ENCODE measurements around the gene MED15. TPM values are rescaled to one million over a fixed set of nuclear protein-coding genes. Genes with fewer than 3 reads are reported as not detected.

MED15 gene, protein sequence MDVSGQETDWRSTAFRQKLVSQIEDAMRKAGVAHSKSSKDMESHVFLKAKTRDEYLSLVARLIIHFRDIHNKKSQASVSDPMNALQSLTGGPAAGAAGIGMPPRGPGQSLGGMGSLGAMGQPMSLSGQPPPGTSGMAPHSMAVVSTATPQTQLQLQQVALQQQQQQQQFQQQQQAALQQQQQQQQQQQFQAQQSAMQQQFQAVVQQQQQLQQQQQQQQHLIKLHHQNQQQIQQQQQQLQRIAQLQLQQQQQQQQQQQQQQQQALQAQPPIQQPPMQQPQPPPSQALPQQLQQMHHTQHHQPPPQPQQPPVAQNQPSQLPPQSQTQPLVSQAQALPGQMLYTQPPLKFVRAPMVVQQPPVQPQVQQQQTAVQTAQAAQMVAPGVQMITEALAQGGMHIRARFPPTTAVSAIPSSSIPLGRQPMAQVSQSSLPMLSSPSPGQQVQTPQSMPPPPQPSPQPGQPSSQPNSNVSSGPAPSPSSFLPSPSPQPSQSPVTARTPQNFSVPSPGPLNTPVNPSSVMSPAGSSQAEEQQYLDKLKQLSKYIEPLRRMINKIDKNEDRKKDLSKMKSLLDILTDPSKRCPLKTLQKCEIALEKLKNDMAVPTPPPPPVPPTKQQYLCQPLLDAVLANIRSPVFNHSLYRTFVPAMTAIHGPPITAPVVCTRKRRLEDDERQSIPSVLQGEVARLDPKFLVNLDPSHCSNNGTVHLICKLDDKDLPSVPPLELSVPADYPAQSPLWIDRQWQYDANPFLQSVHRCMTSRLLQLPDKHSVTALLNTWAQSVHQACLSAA
- 36.9 and 49.8 TPM in 2 replicates for total RNA-seq

DNA sequence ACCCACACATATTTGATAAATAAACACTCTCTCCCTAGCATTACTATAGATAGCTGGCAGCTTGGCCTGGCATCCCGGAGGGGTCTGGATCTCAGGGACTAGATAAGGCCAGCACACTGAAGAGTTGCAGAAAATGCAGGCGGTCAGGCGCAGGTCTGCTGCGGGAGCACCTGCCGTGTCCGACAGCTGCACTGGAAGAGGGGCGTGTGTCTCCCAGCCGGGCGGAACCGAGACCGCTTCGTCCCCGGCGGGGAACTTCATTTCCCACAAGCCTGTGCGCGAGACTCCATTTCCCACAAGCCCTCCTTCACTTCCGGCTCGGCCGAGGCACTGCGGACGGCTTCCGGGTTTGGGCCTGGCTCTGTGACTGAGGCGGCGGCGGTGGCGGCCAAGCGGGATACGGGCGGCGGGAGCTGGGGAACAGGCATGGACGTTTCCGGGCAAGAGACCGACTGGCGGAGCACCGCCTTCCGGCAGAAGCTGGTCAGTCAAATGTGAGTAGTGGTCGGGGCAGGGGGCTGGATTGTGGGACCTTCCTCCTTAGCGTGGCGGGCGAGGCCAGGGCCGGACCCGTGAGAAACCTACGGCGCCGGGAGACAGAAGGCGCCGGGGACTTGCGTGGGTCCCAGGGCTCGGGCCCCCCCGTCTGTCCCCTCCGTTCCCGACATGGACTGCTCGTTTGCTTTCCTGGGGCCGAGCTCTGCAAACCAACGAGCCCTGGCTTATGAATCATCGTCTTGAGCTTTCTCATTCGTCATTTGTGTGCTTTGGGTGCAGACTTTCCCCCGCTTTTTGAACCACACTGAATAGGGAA, at the start of gene MED15:
Gene MED15 (plus strand): TSS at position 358 of the 814 bp plus-strand sequence. CDS start 69 bp downstream, at position 427.
- H3K36me3 ChIP-seq (ENCODE audit: insufficient read depth, low read length) = no peaks in the 10 kb centered on the region
- no peaks in the 10 kb centered on the region for H3K9me3 ChIP-seq (ENCODE audit: low read depth, low read length)
- H3K79me2 ChIP-seq (ENCODE audit: insufficient read depth, low read length) = peaks cover 54% of the 10 kb centered on the region
- H3K27me3 ChIP-seq (ENCODE audit: insufficient read depth, low read length) = no peaks in the 10 kb centered on the region
- peaks cover 32% of the 10 kb centered on the region for H4K20me1 ChIP-seq (ENCODE audit: insufficient read depth, low read length)
- peak; percentile 96 for DNase-seq (ENCODE audit: insufficient read length, low spot score, missing footprints)
- H3K4me3 ChIP-seq (ENCODE audit: insufficient read depth, low read length) = peak within 1 kb of the TSS; percentile 89
- peak within 1 kb of the TSS; percentile 96 for H3K4me2 ChIP-seq (ENCODE audit: insufficient read depth, low read length)
- H2AFZ ChIP-seq (ENCODE audit: low read length) = peak within 1 kb of the TSS; percentile 95
- H3K27ac ChIP-seq (ENCODE audit: low read depth, low read length) = peak within 1 kb of the TSS; percentile 95
- peaks cover 38% of the 10 kb centered on the region for H3K4me1 ChIP-seq (ENCODE audit: insufficient read depth, low read length)
- TF ChIP-seq, protein P1, sequence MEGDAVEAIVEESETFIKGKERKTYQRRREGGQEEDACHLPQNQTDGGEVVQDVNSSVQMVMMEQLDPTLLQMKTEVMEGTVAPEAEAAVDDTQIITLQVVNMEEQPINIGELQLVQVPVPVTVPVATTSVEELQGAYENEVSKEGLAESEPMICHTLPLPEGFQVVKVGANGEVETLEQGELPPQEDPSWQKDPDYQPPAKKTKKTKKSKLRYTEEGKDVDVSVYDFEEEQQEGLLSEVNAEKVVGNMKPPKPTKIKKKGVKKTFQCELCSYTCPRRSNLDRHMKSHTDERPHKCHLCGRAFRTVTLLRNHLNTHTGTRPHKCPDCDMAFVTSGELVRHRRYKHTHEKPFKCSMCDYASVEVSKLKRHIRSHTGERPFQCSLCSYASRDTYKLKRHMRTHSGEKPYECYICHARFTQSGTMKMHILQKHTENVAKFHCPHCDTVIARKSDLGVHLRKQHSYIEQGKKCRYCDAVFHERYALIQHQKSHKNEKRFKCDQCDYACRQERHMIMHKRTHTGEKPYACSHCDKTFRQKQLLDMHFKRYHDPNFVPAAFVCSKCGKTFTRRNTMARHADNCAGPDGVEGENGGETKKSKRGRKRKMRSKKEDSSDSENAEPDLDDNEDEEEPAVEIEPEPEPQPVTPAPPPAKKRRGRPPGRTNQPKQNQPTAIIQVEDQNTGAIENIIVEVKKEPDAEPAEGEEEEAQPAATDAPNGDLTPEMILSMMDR (IDR thresholded peaks at IDR 0.05; ENCODE audit: extremely low read depth, low read depth, low read length) = no peak

DNA sequence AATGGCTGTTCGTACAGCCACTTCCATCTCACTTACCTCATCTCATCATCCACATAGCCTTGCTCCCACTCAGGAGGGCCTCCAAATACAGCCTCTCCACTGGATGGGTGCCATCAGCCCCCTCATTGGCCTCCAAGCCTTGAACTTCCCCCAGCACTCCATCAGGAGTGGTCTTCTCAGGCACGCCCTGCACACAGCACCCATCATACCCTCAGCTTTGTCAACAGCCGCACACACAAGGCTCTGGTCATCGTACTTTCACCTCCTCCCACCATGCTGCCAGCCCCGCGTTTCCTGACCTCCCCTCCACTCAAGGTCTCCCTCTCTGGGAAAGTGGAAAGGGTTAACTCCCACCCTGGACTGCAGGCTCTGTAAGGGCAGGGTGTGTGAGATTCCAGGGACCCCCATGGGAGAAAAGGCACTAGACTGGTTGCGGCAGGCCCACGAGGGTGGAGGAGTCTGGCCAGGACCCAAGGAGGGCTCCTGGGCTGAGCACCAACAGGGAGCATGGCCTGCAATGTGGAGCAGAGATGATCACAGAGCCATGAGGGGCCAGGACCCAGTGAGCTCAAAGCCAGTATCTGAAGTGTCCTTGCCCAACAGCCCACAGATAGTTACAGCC, 48.8 kb upstream of the MED15 start:
- Histone ChIP-seq H3K9me3 (ENCODE audit: low read depth, low read length) (no peaks in the 10 kb centered on the region), H3K4me2 (ENCODE audit: insufficient read depth, low read length) (no peak overlapping the region), H3K27ac (ENCODE audit: low read depth, low read length) (no peak overlapping the region), H3K4me3 (ENCODE audit: insufficient read depth, low read length) (no peak overlapping the region), H3K79me2 (ENCODE audit: insufficient read depth, low read length) (no peaks in the 10 kb centered on the region), H3K4me1 (ENCODE audit: insufficient read depth, low read length) (peaks cover 4% of the 10 kb centered on the region), H2AFZ (ENCODE audit: low read length) (no peak overlapping the region), H4K20me1 (ENCODE audit: insufficient read depth, low read length) (peaks cover 8% of the 10 kb centered on the region), H3K36me3 (ENCODE audit: insufficient read depth, low read length) (peaks cover 35% of the 10 kb centered on the region), H3K27me3 (ENCODE audit: insufficient read depth, low read length) (no peaks in the 10 kb centered on the region)
- TF ChIP-seq, protein P1 (IDR thresholded peaks at IDR 0.05; ENCODE audit: extremely low read depth, low read depth, low read length) = no peak
- DNase-seq (ENCODE audit: insufficient read length, low spot score, missing footprints) = no peak

DNA sequence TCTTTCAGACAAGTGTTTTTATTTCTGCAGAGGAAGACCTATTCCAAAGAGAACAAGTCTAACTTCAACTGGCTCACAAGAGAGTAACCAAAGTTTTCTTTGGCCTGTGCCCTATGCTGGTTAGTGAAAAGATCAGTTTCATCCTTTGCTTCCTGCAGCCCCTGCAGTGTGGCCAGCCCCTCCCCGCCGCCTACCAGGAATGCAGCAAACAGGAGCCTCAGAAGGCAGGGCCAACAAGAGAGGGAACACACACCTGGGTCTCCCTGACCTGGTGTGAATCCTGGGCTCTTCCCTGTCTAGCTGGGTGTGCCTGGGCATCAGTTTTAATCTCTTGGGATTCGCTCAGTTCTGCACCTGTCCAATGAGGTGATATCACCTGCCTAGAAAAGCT, 48.3 kb upstream of the MED15 start:
- Histone ChIP-seq H3K79me2 (ENCODE audit: insufficient read depth, low read length) (no peaks in the 10 kb centered on the region), H3K9me3 (ENCODE audit: low read depth, low read length) (no peaks in the 10 kb centered on the region), H3K27ac (ENCODE audit: low read depth, low read length) (no peak overlapping the region), H3K4me3 (ENCODE audit: insufficient read depth, low read length) (no peak overlapping the region), H3K27me3 (ENCODE audit: insufficient read depth, low read length) (no peaks in the 10 kb centered on the region), H2AFZ (ENCODE audit: low read length) (no peak overlapping the region), H3K36me3 (ENCODE audit: insufficient read depth, low read length) (peaks cover 34% of the 10 kb centered on the region), H3K4me1 (ENCODE audit: insufficient read depth, low read length) (peaks cover 4% of the 10 kb centered on the region), H3K4me2 (ENCODE audit: insufficient read depth, low read length) (no peak overlapping the region), H4K20me1 (ENCODE audit: insufficient read depth, low read length) (peaks cover 8% of the 10 kb centered on the region)
- TF ChIP-seq, protein P1 (IDR thresholded peaks at IDR 0.05; ENCODE audit: extremely low read depth, low read depth, low read length) = no peak
- no peak for DNase-seq (ENCODE audit: insufficient read length, low spot score, missing footprints)

Data from osteoblast (primary cell).